DMS79 (cell line): ENCODE measurements around the gene PARP11.

Source experiments
- DNase-seq: peaks from one replicate; lab custom pipeline; 2025; lab: John Stamatoyannopoulos, UW

The PARP11 gene

DNA sequence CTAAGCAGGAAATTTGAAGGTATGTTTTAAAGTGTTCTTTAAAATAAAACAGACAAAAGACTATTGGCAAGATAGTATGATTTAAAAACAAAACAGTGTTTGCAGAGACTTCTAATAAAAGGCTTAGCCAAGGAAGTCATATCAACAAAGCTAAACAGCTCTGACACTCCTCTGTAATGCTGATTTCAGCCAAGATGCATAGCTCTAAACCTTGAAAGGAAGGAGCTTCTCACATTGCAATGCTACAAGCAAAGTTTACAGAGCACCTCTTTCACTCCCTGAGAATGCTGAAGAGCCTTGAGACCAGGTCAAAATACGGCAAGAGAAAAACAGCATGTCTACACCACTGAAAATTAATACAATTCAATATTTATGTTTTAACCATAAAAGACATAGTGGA, 51.8 kb downstream of the PARP11 start:
- no peak for DNase-seq

DNA sequence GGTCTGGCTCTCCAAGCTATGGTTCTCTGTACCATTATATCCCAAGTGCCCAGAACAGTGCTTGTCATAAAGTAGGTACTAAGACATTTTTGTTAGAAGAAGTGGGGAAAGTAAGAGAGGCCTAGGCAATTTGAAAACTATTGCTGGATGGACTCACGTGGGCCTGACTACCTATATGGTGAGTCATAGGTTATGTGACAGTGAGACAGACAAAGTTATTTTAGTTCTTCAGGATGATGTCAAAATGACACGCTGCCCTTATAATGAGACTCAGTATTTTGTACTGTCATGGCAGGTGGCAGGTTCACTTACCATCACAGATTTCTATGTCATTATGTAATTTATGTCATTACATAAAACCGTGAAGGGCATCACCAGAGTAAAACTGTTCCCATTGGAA, 53.1 kb downstream of the PARP11 start:
- DNase-seq: no peak

DNA sequence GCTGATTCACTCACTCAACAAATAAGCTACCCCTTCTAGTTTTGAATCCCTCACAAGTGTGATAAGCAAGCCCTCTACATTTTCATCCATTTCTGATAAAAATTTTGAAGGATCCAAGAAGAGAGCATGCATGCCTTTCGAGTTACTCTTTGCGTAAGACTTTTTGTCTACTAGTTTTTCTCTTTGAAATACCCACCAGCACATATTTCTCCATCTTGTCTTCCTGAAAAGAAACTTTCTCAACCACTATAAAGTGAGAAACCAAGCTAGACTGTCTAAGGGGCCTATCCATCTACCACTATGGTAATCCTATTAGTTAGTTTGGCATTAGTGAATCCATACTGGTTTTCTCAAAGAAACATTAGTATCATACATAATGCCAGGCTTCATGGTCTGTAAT, 56.9 kb downstream of the PARP11 start:
- DNase-seq: no peak

GRCh38 chr12:3815094-3815766, 58.0 kb downstream of the PARP11 start:
- no peak for DNase-seq

DNA sequence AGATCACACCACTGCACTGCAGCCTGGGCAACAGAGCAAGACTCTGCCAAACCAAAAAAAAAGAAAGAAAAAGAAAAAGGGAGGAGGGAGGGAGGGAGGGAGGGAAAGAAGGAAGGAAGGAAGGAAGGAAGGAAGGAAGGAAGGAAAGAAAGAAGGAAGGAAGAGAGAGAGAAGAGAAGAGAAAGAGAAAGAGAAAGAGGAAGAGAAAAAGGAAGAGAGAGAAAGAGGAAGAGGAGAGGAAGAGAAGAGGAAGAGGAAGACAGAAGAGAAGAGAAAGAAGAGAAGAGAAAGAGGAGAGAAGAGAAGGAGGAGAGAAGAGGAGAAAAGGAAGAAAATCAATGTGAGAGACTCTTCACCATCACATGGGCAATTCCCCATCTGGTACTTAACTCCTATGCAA, 62.7 kb downstream of the PARP11 start:
- no peak for DNase-seq

DNA sequence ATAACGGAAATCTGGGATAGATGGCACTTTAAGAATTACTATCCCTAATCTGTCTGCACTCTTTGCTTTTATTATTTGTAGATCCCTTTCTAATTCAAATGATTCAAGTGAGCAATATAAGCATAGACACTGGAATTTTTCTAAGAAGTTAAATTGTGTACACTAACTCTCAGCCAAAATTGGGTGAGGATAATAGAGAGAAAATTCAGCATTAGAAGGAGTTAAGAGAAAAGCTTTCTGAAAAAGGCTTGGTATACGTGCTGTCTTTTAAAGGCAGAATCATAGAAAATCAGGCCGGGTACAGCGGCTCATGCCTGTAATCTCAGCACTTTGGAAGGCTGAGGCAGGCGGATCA, 63.2 kb downstream of the PARP11 start:
- no peak for DNase-seq

- DNase-seq: no peak
Observed at GRCh38 chr12:3809357-3810015, 63.7 kb downstream of the PARP11 start.

- DNase-seq: no peak
Observed at GRCh38 chr12:3805077-3805476, 68.1 kb downstream of the PARP11 start.

DNA sequence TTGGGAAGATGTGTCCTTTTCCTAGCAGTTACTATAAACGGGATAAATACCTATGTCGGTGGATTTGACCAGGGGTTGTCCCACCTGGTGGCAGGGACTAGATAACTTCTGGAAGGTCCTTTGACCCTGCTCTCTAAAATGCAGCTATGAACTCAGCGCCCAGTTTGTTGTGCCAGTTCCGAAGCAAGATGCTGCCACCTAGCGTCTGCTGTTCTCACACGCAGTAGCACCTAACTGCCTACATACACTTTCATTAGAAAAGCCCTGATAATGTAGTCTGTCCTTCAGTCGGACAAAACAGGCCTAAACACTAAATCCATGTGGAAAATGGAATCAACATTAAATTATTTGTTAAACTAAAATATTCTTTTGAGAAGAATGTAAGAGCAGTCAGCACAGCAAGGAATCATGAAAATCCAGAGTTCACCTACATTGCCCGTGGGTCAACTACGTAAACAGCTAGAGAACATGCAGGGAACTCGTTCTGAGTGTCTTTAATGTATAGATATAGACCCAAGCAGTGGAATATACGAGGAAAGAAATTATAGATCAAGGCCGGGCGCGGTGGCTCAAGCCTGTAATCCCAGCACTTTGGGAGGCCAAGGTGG, 69.2 kb downstream of the PARP11 start:
- peak; percentile 17 for DNase-seq

DNA sequence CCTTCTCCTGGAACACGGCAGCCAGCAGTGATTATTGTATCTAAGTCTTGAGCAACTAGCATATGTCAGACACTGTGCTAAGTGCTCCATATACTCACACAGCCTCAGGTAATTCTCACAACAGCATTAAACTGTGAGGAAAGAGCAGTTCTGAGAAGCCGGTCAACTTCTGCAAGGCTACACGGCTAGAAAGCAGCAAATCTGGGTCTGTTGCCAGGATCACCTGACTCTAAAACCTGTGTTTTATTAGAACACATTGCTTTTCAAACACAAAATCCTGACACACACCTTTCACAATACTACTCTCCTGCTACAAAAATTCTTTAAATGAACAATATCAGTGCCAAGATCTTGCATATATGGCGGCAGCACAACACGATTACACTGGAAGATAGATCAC, 70.5 kb downstream of the PARP11 start:
- DNase-seq: no peak

DNA sequence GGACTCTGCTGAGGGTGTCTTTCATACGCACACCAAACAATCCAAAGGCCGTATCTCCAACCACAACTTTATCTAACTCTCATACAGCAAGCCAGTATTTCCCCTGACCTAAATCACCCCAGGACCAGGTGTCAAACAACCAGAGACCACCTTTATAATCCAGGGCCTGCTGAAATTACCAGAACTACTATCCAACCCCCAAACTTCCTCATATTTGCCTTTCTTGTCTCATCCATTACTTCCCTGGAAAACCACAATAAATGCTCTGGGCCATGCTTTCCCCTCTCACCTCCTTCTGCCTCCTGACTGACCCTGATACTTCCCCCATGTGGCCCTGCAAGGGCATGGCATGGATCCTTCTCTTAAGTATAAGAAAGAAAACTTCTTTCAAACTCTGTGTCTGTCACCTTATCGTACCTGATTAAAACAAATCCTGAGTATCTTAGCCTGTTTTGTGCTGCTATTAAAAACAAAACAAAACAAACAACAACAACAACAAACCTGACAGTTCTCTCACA, 75.6 kb downstream of the PARP11 start:
- no peak for DNase-seq

DNA sequence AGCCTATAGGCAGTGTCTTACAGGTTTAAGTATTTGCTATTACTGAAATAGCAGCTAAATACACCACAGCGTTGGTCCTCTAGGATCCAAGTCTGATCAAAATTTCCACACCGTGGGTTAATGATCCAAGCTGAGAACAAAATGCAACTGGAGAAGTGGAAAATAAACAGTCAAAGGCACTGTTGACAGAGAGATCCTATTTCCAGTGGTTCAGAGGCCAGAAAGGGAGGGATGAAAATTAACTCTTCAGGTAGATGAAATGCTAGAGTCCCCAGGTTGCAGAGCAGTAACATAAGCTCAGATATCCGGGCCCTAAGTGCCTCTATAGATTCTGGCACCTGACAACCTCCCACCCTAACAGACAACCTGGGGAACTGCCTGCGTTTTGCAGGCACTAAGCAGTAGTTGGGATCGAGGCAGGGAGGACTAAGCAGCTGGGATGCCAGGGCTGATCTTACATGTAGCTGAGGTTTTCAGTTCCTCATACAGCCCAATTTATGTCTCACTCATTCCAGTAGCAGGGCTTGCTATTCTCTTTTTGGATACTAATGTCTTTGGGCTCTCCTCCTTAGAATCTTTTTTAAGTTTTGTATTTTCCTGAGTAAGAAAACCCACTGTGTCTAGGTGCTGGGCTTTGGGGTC, 77.6 kb downstream of the PARP11 start:
- peak; percentile 30 for DNase-seq

DNA sequence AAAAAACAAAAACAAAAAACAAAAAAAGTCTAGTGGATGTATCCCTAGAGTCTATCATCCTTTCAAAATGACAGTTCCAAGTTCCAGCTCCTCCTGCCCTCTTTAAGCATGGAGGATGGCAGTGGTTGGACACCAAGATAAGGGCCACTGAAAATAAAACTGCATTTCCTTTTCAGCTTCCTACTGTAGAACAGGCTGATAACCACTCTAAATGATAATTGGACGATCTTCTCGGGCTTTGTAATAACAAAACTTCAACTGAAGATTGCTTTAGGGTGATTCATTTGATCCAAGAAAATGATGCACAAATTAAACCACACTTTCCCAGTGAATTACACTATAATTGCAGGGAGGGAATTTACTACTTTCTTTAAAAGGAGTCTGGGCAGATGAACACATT, 78.1 kb downstream of the PARP11 start:
- DNase-seq: no peak

GRCh38 chr12:3792623-3793288, 80.4 kb downstream of the PARP11 start:
- no peak for DNase-seq

- DNase-seq: no peak
Observed at GRCh38 chr12:3791256-3791874, 81.8 kb downstream of the PARP11 start.

- no peak for DNase-seq
Observed at GRCh38 chr12:3790642-3791041, 82.6 kb downstream of the PARP11 start.

DNA sequence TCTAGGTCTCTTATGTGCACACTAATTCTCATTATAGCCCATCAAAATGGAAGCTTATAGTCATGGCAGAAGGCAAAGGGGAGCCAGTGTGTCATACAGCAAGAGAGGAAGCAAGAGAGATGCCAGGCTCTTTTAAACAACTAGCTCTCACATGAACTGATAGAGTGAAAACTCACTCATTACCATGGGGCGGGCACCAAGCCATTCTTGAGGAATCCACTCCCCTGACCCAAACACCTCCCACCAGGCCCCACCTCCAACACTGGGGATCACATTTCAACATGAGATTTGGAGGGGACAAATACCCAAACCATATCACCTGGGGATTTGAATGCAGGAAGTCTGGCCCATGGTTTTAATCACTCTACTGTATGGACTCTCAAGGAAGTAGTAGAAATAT, 83.4 kb downstream of the PARP11 start:
- DNase-seq: no peak

DNA sequence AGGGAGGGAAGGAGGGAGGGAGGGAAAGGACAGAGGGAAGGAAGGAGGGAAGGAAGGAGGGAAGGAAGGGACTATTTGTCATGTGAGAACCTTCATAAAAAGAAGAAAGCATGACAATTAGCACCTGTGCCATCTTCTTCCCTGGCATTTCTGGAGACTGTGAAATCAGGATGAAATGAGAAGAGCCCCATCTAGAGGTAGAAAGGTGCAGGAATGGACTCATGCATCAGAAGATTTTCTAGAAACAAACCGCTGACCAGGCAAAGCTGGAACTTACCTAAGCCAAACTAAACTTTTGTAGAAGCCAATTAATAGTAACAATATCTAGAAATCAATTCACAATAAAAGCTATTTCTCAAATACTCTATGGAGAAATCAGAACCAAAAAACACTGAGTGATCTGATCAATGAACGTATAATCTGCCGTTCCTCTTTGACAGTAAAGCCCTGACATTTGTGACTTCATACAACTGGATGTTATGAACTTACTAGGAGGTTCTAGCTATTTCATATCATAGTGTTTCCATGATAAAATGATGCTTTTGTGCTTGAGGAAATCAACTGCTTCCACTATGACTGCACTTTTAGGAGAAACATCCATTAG, 95.9 kb downstream of the PARP11 start:
- DNase-seq: no peak

DNA sequence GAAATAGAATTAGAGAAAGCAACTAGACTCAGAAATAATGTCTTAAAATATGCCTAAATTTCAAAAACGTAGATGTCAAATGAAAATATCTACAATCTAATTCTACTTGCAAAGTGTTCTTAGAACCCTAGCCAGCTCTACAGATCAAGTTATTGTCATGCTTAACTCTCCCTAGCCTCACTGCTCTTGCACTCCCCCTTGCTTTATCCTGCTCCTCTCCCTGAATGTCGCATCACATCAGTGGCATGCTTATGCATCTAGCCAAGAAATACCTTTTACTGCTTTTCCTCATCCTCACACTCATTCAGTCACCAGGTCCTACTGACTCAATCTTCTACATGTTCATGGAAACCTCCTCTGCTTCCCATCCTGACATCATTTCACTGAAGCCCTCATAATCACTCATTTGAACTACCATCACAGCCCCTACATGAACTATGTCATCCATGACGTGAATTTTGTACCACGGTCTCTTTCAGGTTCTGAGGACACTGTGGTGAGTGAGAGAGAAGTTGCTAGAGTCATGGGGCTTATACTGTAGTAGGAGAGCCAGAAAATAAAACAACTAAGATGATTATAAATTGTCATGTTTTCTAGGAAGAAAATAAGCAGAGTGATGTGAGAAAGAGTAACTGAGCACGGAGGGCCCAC, 97.7 kb downstream of the PARP11 start:
- DNase-seq: no peak

DNA sequence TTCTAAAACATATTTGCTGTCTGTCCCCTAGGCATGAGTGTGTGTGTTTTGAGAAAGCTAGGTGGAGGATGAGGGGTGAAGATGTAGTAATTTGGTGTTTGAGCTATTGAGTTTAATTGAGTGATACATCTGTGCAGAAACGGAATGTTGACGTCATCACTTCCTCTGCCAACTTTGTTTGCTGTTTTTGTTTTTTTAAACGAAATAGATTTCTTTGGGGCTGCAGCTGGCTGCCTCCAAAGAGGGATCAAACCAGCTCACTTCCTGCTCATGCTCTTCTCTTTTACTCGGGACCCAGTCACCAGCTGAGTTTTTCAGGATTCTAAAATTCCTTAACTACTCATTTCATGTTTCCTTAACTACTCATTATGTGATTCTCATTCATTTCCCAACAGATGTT, 100.8 kb downstream of the PARP11 start:
- no peak for DNase-seq

DNA sequence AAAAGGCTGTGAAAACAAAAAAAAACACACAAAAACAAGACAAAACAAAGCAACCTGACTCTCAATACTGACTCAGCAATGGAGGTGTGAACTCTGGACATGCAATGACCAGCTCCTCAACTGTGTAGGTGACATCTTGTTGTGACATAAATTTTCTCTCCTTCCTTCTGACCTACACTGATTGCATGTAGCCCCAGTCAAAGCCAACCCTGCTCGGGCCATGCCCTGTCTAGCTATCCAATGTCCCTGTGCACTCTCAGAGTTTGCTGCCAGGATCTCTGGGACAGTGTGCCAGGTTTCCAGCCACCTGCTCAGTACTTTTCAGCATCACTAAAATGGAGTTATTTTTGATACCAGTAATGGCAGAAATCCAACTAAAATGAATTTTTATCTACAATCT, 101.3 kb downstream of the PARP11 start:
- DNase-seq: no peak
